ENCODE results near the gene GNAT2.

Gene GNAT2

GRCh38 chr1:109620841-109621286 lies 1.4 kb upstream of the GNAT2 start (continued):
- no peak for TF ChIP-seq ZNF423 (tag by site-specific recombination; IDR thresholded peaks at IDR 0.05)
- TF ChIP-seq REPIN1 (tag by site-specific recombination; IDR thresholded peaks at IDR 0.05; ENCODE audit: low read depth), result no peak
- no peak for TF ChIP-seq ZNF658 (tag by site-specific recombination; IDR thresholded peaks at IDR 0.05)
- no peak for TF ChIP-seq ZNF157 (tag by site-specific recombination; IDR thresholded peaks at IDR 0.05)
- TF ChIP-seq ZNF548 (tag by site-specific recombination; IDR thresholded peaks at IDR 0.05), result no peak
- TF ChIP-seq ZNF175 (tag by site-specific recombination; IDR thresholded peaks at IDR 0.05), result no peak
- TF ChIP-seq ZNF621 (tag by site-specific recombination; IDR thresholded peaks at IDR 0.05), result no peak
- TF ChIP-seq ZNF391 (tag by site-specific recombination; IDR thresholded peaks at IDR 0.05; ENCODE audit: borderline replicate concordance, low read depth), result no peak
- no peak for TF ChIP-seq ZNF146 (tag by site-specific recombination; IDR thresholded peaks at IDR 0.05)
- TF ChIP-seq INSM2 (tag by site-specific recombination; IDR thresholded peaks at IDR 0.05), result no peak
- TF ChIP-seq ZNF623 (tag by site-specific recombination; IDR thresholded peaks at IDR 0.05), result no peak
- TF ChIP-seq ZNF184 (tag by site-specific recombination; IDR thresholded peaks at IDR 0.05), result no peak
- TF ChIP-seq REST (tag by site-specific recombination; IDR thresholded peaks at IDR 0.05), result no peak
- TF ChIP-seq YY2 (tag by site-specific recombination; IDR thresholded peaks at IDR 0.05), result no peak
- TF ChIP-seq GLIS2 (tag by site-specific recombination; IDR thresholded peaks at IDR 0.05), result peak; percentile 67
- no peak for TF ChIP-seq ZNF549 (tag by site-specific recombination; IDR thresholded peaks at IDR 0.05)
- no peak for TF ChIP-seq ZNF843 (tag by site-specific recombination; IDR thresholded peaks at IDR 0.05)
- no peak for TF ChIP-seq SALL2 (tag by site-specific recombination; IDR thresholded peaks at IDR 0.05; ENCODE audit: borderline replicate concordance)
- no peak; the same call in 1 of the 2 replicates for TF ChIP-seq ZNF629 (tag by site-specific recombination; IDR thresholded peaks at IDR 0.05)
- no peak for TF ChIP-seq ZNF214 (tag by site-specific recombination; IDR thresholded peaks at IDR 0.05; ENCODE audit: borderline replicate concordance)
- TF ChIP-seq MEIS1 (CRISPR knock-in tag; IDR thresholded peaks at IDR 0.05; ENCODE audit: borderline replicate concordance), result no peak
- no peak for TF ChIP-seq ZBTB21 (tag by site-specific recombination; IDR thresholded peaks at IDR 0.05)
- TF ChIP-seq ZNF112 (tag by site-specific recombination; IDR thresholded peaks at IDR 0.05), result no peak
- TF ChIP-seq ZNF23 (tag by site-specific recombination; IDR thresholded peaks at IDR 0.05; ENCODE audit: borderline replicate concordance), result no peak
- TF ChIP-seq ZNF311 (tag by site-specific recombination; IDR thresholded peaks at IDR 0.05; ENCODE audit: borderline replicate concordance), result no peak
- TF ChIP-seq ZNF544 (tag by site-specific recombination; IDR thresholded peaks at IDR 0.05), result no peak
- TF ChIP-seq KLF17 (tag by site-specific recombination; IDR thresholded peaks at IDR 0.05), result no peak
- no peak for TF ChIP-seq PBX3 (CRISPR knock-in tag; IDR thresholded peaks at IDR 0.05)
- TF ChIP-seq CTCF (tag by site-specific recombination; IDR thresholded peaks at IDR 0.05), result no peak
- no peak for TF ChIP-seq ZFHX2 (tag by site-specific recombination; conservative IDR thresholded peaks at IDR 0.05)
- peak; percentile 40; the same call in 1 of the 2 replicates for TF ChIP-seq ZNF600 (tag by site-specific recombination; IDR thresholded peaks at IDR 0.05)
- no peak for TF ChIP-seq ZNF610 (tag by site-specific recombination; IDR thresholded peaks at IDR 0.05; ENCODE audit: borderline replicate concordance)
- no peak for TF ChIP-seq ZNF350 (tag by site-specific recombination; IDR thresholded peaks at IDR 0.05)
- no peak for TF ChIP-seq ZNF707 (tag by site-specific recombination; IDR thresholded peaks at IDR 0.05)
- peak; percentile 45 for TF ChIP-seq ZIC2 (tag by site-specific recombination; IDR thresholded peaks at IDR 0.05)
